DMS 273 treated with DMSO at 0.1 percent for 48 hours (cell line): ENCODE results near the gene HSD11B1.

Source experiments
- DNase-seq: peaks from one replicate; lab custom pipeline; 2025; lab: John Stamatoyannopoulos, UW

Gene HSD11B1

GRCh38 chr1:209755926-209756614, 51.4 kb downstream of the HSD11B1 start, which contains the start of gene TRAF3IP3:
Gene TRAF3IP3 (plus strand): TSS chr1:209756053. CDS start chr1:209760040, 3,987 bp downstream.
- no peak for DNase-seq

GRCh38 chr1:209756615-209757445, 52.2 kb downstream of the HSD11B1 start:
- DNase-seq: no peak

GRCh38 chr1:209758400-209758799, 53.8 kb downstream of the HSD11B1 start:
- no peak for DNase-seq

- no peak for DNase-seq
Measured at GRCh38 chr1:209759829-209760359, 55.2 kb downstream of the HSD11B1 start.

- no peak for DNase-seq
Measured at GRCh38 chr1:209761011-209761635, 56.5 kb downstream of the HSD11B1 start.

- no peak for DNase-seq
Measured at GRCh38 chr1:209766051-209766450, 61.4 kb downstream of the HSD11B1 start.

- no peak for DNase-seq
Measured at GRCh38 chr1:209767096-209767495, 62.5 kb downstream of the HSD11B1 start.

GRCh38 chr1:209767706-209768105, 63.1 kb downstream of the HSD11B1 start:
- no peak for DNase-seq

- DNase-seq: no peak
Measured at GRCh38 chr1:209768354-209768774, 63.7 kb downstream of the HSD11B1 start.

GRCh38 chr1:209769171-209769904, 64.7 kb downstream of the HSD11B1 start:
- DNase-seq: no peak

GRCh38 chr1:209769971-209770370, 65.3 kb downstream of the HSD11B1 start:
- DNase-seq: no peak

GRCh38 chr1:209770636-209771415, 66.2 kb downstream of the HSD11B1 start:
- no peak for DNase-seq

- DNase-seq: no peak
Measured at GRCh38 chr1:209772126-209772525, 67.5 kb downstream of the HSD11B1 start.

- no peak for DNase-seq
Measured at GRCh38 chr1:209774592-209774991, 69.9 kb downstream of the HSD11B1 start.

GRCh38 chr1:209775678-209776077, 71.0 kb downstream of the HSD11B1 start:
- no peak for DNase-seq

GRCh38 chr1:209777587-209777986, 72.9 kb downstream of the HSD11B1 start:
- no peak for DNase-seq

- no peak for DNase-seq
Measured at GRCh38 chr1:209778102-209778501, 73.5 kb downstream of the HSD11B1 start.

GRCh38 chr1:209780268-209780667, 75.6 kb downstream of the HSD11B1 start:
- no peak for DNase-seq

GRCh38 chr1:209783386-209783785, 78.7 kb downstream of the HSD11B1 start:
- peak; percentile 56 for DNase-seq
